DOHH2 (cell line): ENCODE measurements around the gene TMEM212.

Source experiments
- H3F3A ChIP-seq: fragments of 200-600 bp; sonication (generic), shearing (Covaris generic); 2 replicates; pipeline ENCODE4 v1.6.0; 2016; ENCODE audit warnings: antibody characterized with exemption, mild to moderate bottlenecking; ENCODE audit not compliant: control insufficient read depth, insufficient read depth
- H3K27ac ChIP-seq: fragments of 200-600 bp; sonication (generic); 2 replicates; pipeline ENCODE4 v1.5.1; 2014; ENCODE audit warnings: low read depth, mild to moderate bottlenecking, low read length, moderate library complexity
- H3K27me3 ChIP-seq: fragments of 200-600 bp; sonication (generic); 2 replicates; pipeline ENCODE4 v1.6.1; 2014; ENCODE audit warnings: mild to moderate bottlenecking, low read length, mixed read lengths; ENCODE audit not compliant: control insufficient read depth
- H3K36me3 ChIP-seq: fragments of 200-600 bp; sonication (generic); 2 replicates; pipeline ENCODE4 v1.6.1; 2014; ENCODE audit warnings: mild to moderate bottlenecking, low read length, moderate library complexity, mixed read lengths; ENCODE audit not compliant: control insufficient read depth
- H3K4me1 ChIP-seq: fragments of 200-600 bp; sonication (generic); 2 replicates; pipeline ENCODE4 v1.6.1; 2014; ENCODE audit warnings: mild to moderate bottlenecking, low read length, mixed read lengths; ENCODE audit not compliant: control insufficient read depth
- H3K4me2 ChIP-seq: fragments of 200-600 bp; sonication (generic); 2 replicates; pipeline ENCODE4 v1.6.0; 2014; ENCODE audit warnings: mild to moderate bottlenecking, low read length, moderate library complexity
- H3K4me3 ChIP-seq: fragments of 200-600 bp; sonication (generic); 2 replicates; pipeline ENCODE4 v1.5.1; 2014; ENCODE audit warnings: mild to moderate bottlenecking, low read length, mixed read lengths
- H3K79me2 ChIP-seq: fragments of 200-600 bp; sonication (generic); 2 replicates; pipeline ENCODE4 v1.6.1; 2014; ENCODE audit warnings: mild to moderate bottlenecking, low read length, mixed read lengths; ENCODE audit not compliant: control insufficient read depth
- H3K9me2 ChIP-seq: fragments of 200-600 bp; sonication (generic); replicated peaks from 2 replicates; pipeline ENCODE4 v1.6.1; 2014; ENCODE audit warnings: mild to moderate bottlenecking, low read length, mixed read lengths; ENCODE audit not compliant: control insufficient read depth
- H3K9me3 ChIP-seq: fragments of 200-600 bp; sonication (generic); 2 replicates; pipeline ENCODE4 v1.6.1; 2014; ENCODE audit warnings: antibody characterized with exemption, low read length, mixed read lengths; ENCODE audit not compliant: control insufficient read depth, insufficient read depth
- H4K20me1 ChIP-seq: fragments of 200-600 bp; sonication (generic); 2 replicates; pipeline ENCODE4 v1.6.0; 2014; ENCODE audit warnings: low read depth, mild to moderate bottlenecking, antibody characterized with exemption, low read length, moderate library complexity; ENCODE audit not compliant: control insufficient read depth, insufficient read depth
- EZH2phosphoT487 ChIP-seq: fragments of 200-600 bp; sonication (generic); IDR thresholded peaks from 2 replicates; pipeline ENCODE4 v1.6.1; 2017; ENCODE audit warnings: borderline replicate concordance, mild to moderate bottlenecking, antibody characterized with exemption, low read length, moderate library complexity, mixed read lengths
- TF ChIP-seq, protein P1 (sequence below): fragments of 200-600 bp; sonication (generic); IDR thresholded peaks from one replicate; pipeline ENCODE4 v1.5.1; 2014; ENCODE audit warnings: antibody characterized with exemption, mild to moderate bottlenecking, low read depth, low read length; ENCODE audit not compliant: poor library complexity, severe bottlenecking

Gene TMEM212

DNA sequence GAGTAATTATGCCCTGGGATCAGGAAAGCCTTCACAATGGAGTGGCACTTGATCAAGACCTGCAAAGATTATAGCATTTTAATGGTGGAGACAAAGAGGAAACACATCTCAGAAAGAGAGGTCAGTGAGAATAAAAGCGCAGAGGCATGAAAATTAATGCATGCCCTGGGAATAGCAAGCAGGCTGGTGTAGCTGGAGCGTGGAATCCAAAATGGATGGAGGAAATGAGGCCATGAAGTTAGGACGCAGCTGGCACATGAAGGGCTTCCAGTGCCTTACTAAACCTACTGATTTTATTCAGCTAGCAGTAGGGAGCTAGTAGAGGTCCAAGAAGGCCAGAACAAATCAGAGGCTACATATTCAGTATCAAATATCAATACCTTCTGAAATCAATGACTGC, 38.1 kb downstream of the TMEM212 start:
- Histone ChIP-seq H3F3A (no peaks in the 10 kb centered on the region), H3K4me1 (no peaks in the 10 kb centered on the region), H3K36me3 (no peaks in the 10 kb centered on the region), H3K4me2 (no peak overlapping the region), H3K27me3 (no peaks in the 10 kb centered on the region), H3K9me2 (no peaks in the 10 kb centered on the region), H3K27ac (no peak overlapping the region), H3K4me3 (no peak overlapping the region), H3K79me2 (no peaks in the 10 kb centered on the region), H3K9me3 (no peaks in the 10 kb centered on the region), H4K20me1 (no peaks in the 10 kb centered on the region)
- TF ChIP-seq, protein P1, sequence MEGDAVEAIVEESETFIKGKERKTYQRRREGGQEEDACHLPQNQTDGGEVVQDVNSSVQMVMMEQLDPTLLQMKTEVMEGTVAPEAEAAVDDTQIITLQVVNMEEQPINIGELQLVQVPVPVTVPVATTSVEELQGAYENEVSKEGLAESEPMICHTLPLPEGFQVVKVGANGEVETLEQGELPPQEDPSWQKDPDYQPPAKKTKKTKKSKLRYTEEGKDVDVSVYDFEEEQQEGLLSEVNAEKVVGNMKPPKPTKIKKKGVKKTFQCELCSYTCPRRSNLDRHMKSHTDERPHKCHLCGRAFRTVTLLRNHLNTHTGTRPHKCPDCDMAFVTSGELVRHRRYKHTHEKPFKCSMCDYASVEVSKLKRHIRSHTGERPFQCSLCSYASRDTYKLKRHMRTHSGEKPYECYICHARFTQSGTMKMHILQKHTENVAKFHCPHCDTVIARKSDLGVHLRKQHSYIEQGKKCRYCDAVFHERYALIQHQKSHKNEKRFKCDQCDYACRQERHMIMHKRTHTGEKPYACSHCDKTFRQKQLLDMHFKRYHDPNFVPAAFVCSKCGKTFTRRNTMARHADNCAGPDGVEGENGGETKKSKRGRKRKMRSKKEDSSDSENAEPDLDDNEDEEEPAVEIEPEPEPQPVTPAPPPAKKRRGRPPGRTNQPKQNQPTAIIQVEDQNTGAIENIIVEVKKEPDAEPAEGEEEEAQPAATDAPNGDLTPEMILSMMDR, result no peak
- TF ChIP-seq EZH2phosphoT487, result no peak

DNA sequence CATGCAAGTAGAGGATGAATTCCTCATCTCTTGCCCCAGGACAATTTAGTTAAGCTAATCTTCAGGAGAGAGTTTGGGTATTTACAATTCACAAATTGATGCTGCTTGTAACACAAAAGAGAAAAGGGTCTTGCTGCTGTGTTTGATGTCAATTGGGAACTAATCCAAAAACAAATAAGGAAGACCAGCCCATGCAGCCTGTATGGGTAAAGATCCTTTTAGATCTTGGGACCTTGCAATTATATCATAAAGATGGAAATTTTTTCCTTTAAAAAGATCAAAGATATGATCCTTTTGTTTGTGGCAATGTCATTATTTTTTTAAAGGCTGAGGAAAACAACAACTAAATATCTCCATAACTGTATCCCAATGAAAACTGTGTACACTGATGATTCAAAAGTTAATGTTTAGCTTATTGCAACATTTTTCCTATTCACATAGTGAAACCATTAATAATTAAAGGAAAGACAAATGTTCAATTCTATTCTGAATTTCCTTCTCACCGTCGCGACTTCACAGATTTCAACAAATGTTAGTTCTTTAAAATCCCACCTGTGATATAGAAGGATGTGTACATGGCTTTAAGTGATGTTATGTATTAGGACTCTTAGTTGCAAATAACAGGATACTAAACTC, 40.2 kb downstream of the TMEM212 start:
- no peaks in the 10 kb centered on the region for H3K27me3 ChIP-seq
- H3K27ac ChIP-seq, result no peak overlapping the region
- TF ChIP-seq, protein P1, result no peak
- no peaks in the 10 kb centered on the region for H3K4me1 ChIP-seq
- H3K79me2 ChIP-seq, result no peaks in the 10 kb centered on the region
- H3K4me3 ChIP-seq, result no peak overlapping the region
- H3K9me3 ChIP-seq, result 0 out of 2 replicates have a peak, but pooled peaks cover 2% of the 10 kb centered on the region
- no peaks in the 10 kb centered on the region for H4K20me1 ChIP-seq
- no peaks in the 10 kb centered on the region for H3K36me3 ChIP-seq
- no peaks in the 10 kb centered on the region for H3F3A ChIP-seq
- no peak overlapping the region for H3K4me2 ChIP-seq
- H3K9me2 ChIP-seq, result no peaks in the 10 kb centered on the region

DNA sequence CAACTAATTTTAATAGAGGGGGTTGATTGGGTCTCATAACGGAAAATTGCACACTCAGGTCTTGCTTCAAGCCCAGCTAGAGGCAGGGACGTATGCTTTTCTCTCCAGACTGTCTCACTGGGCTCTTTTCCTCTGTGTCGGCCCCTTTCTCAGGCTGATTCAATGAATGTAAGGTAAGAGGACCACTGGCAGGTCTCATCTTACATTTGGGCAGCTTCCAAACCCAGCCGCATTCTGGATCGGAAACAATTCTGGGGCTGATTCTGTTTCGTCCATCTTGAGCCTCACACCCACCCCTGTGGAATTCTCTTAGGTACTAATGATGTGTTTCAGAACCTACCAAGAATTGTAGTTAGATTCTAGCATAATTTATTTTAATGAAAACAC, 40.7 kb downstream of the TMEM212 start:
- no peak overlapping the region for H3K4me3 ChIP-seq
- H3F3A ChIP-seq, result no peaks in the 10 kb centered on the region
- H3K36me3 ChIP-seq, result no peaks in the 10 kb centered on the region
- no peaks in the 10 kb centered on the region for H3K79me2 ChIP-seq
- no peaks in the 10 kb centered on the region for H3K9me2 ChIP-seq
- H3K4me1 ChIP-seq, result no peaks in the 10 kb centered on the region
- TF ChIP-seq EZH2phosphoT487, result no peak
- TF ChIP-seq, protein P1, result no peak
- H3K27me3 ChIP-seq, result no peaks in the 10 kb centered on the region
- no peak overlapping the region for H3K27ac ChIP-seq
- no peaks in the 10 kb centered on the region for H4K20me1 ChIP-seq
- H3K9me3 ChIP-seq, result 0 out of 2 replicates have a peak, but pooled peaks cover 2% of the 10 kb centered on the region
- H3K4me2 ChIP-seq, result no peak overlapping the region
